Dendritic cell treated with granulocyte-macrophage colony-stimulating factor and Interleukin-4, amounts not matched to agents 40 ng/mL and 50 ng/mL, for 4 days (primary cell): ENCODE data around the gene PKP3.
"Not testable (repeated sequence)": the region's sequence is repeated elsewhere in the genome, so short reads cannot be mapped to it uniquely, and the experiment has no call there.

Source experiments
- H3K27ac Mint-ChIP-seq: one replicate; pipeline ENCODE4 v1.8.0; 2022; ENCODE audit warnings: mild to moderate bottlenecking, mixed read lengths
- H3K27me3 Mint-ChIP-seq: one replicate; pipeline ENCODE4 v1.8.0; 2022; ENCODE audit warnings: mild to moderate bottlenecking, mixed read lengths
- H3K36me3 Mint-ChIP-seq: one replicate; pipeline ENCODE4 v1.8.0; 2022; ENCODE audit warnings: low read depth, mixed read lengths
- H3K4me1 Mint-ChIP-seq: one replicate; pipeline ENCODE4 v1.8.0; 2022; ENCODE audit warnings: low read depth, mixed read lengths
- H3K4me3 Mint-ChIP-seq: one replicate; pipeline ENCODE4 v1.8.0; 2022; ENCODE audit warnings: mild to moderate bottlenecking, moderate library complexity, mixed read lengths
- H3K9me3 Mint-ChIP-seq: one replicate; pipeline ENCODE4 v1.8.0; 2022; ENCODE audit warnings: mixed read lengths
- intact Hi-C: fragments of 100-400 bp; cut with micrococcal nuclease; formaldehyde crosslinking; loops from one replicate; pipeline ENCODE4 v1.15.0; 2022

Gene PKP3

GRCh38 chr11:394034-394857, at the start of gene PKP3:
TSS of gene PKP3 (plus strand) at chr11:394209. CDS start at chr11:394293, 84 bp downstream.
- no peak within 1 kb of the TSS for H3K27ac Mint-ChIP-seq
- intact Hi-C loops: no loop called here
- H3K4me3 Mint-ChIP-seq: no peak within 1 kb of the TSS
- peaks cover 17% of the 10 kb centered on the region for H3K4me1 Mint-ChIP-seq
- peaks cover 10% of the 10 kb centered on the region for H3K9me3 Mint-ChIP-seq
- H3K27me3 Mint-ChIP-seq: peaks cover 28% of the 10 kb centered on the region
- H3K36me3 Mint-ChIP-seq: no peaks in the 10 kb centered on the region

- no peak overlapping the region for H3K4me3 Mint-ChIP-seq
- no peaks in the 10 kb centered on the region for H3K36me3 Mint-ChIP-seq
- no peak overlapping the region for H3K27ac Mint-ChIP-seq
- intact Hi-C loops: no loop called here
- no peaks in the 10 kb centered on the region for H3K9me3 Mint-ChIP-seq
- peaks cover 17% of the 10 kb centered on the region for H3K4me1 Mint-ChIP-seq
- peaks cover 35% of the 10 kb centered on the region for H3K27me3 Mint-ChIP-seq
These were observed 49.0 kb upstream of the PKP3 start for GRCh38 chr11:344836-345578.

GRCh38 chr11:346529-346928, 47.5 kb upstream of the PKP3 start:
- H3K36me3 Mint-ChIP-seq: no peaks in the 10 kb centered on the region
- no peak overlapping the region for H3K27ac Mint-ChIP-seq
- H3K4me3 Mint-ChIP-seq: no peak overlapping the region
- intact Hi-C loops: no loop called here
- H3K4me1 Mint-ChIP-seq: peaks cover 21% of the 10 kb centered on the region
- H3K9me3 Mint-ChIP-seq: no peaks in the 10 kb centered on the region
- peaks cover 44% of the 10 kb centered on the region for H3K27me3 Mint-ChIP-seq

GRCh38 chr11:349270-349954, 44.6 kb upstream of the PKP3 start:
- intact Hi-C loops, H3K4me3 Mint-ChIP-seq, H3K9me3 Mint-ChIP-seq, H3K36me3 Mint-ChIP-seq, H3K27ac Mint-ChIP-seq: not testable (repeated sequence)
- H3K27me3 Mint-ChIP-seq: peaks cover 68% of the 10 kb centered on the region
- peaks cover 36% of the 10 kb centered on the region for H3K4me1 Mint-ChIP-seq

GRCh38 chr11:350033-350722, 43.8 kb upstream of the PKP3 start:
- intact Hi-C loops: loop anchor here (5.0 kb wide), 1 partner anchor 38 kb away; the partner anchor contains the start of gene IFITM1
- not testable (repeated sequence) for H3K4me3 Mint-ChIP-seq, H3K36me3 Mint-ChIP-seq, H3K9me3 Mint-ChIP-seq
- Mint-ChIP-seq H3K4me1 (peaks cover 40% of the 10 kb centered on the region), H3K27me3 (peaks cover 68% of the 10 kb centered on the region), H3K27ac (peak overlapping the region; percentile 45)

GRCh38 chr11:350723-351255, 43.2 kb upstream of the PKP3 start:
- H3K36me3 Mint-ChIP-seq: no peaks in the 10 kb centered on the region
- no peak overlapping the region for H3K4me3 Mint-ChIP-seq
- peaks cover 43% of the 10 kb centered on the region for H3K4me1 Mint-ChIP-seq
- peak overlapping the region; percentile 45 for H3K27ac Mint-ChIP-seq
- no peaks in the 10 kb centered on the region for H3K9me3 Mint-ChIP-seq
- H3K27me3 Mint-ChIP-seq: peaks cover 67% of the 10 kb centered on the region
- intact Hi-C loops: loop anchor here (5.0 kb wide), 1 partner anchor 38 kb away; the partner anchor contains the start of gene IFITM1

GRCh38 chr11:351411-351810, 42.6 kb upstream of the PKP3 start:
- Mint-ChIP-seq H3K36me3 (no peaks in the 10 kb centered on the region), H3K27ac (peak overlapping the region; percentile 45), H3K27me3 (peaks cover 66% of the 10 kb centered on the region), H3K4me1 (peaks cover 43% of the 10 kb centered on the region), H3K9me3 (no peaks in the 10 kb centered on the region), H3K4me3 (no peak overlapping the region)
- intact Hi-C loops: loop anchor here (5.0 kb wide), 1 partner anchor 39 kb away; the partner anchor contains the start of gene IFITM1

- Mint-ChIP-seq H3K27ac (peak overlapping the region; percentile 1), H3K9me3 (no peaks in the 10 kb centered on the region), H3K4me1 (peaks cover 43% of the 10 kb centered on the region), H3K36me3 (no peaks in the 10 kb centered on the region), H3K4me3 (no peak overlapping the region), H3K27me3 (peaks cover 60% of the 10 kb centered on the region)
- intact Hi-C loops: loop anchor here (5.0 kb wide), 1 partner anchor 40 kb away; the partner anchor contains the start of gene IFITM1
These were observed 41.5 kb upstream of the PKP3 start for GRCh38 chr11:352456-353031.

GRCh38 chr11:353179-353873, 40.7 kb upstream of the PKP3 start:
- intact Hi-C loops: loop anchor here (5.0 kb wide), 1 partner anchor 41 kb away; the partner anchor contains the start of gene IFITM1
- peaks cover 56% of the 10 kb centered on the region for H3K27me3 Mint-ChIP-seq
- peak overlapping the region; percentile 1 for H3K27ac Mint-ChIP-seq
- no peaks in the 10 kb centered on the region for H3K36me3 Mint-ChIP-seq
- no peaks in the 10 kb centered on the region for H3K9me3 Mint-ChIP-seq
- peaks cover 43% of the 10 kb centered on the region for H3K4me1 Mint-ChIP-seq
- no peak overlapping the region for H3K4me3 Mint-ChIP-seq

- peak overlapping the region; percentile 25 for H3K4me3 Mint-ChIP-seq
- peaks cover 1% of the 10 kb centered on the region for H3K9me3 Mint-ChIP-seq
- peaks cover 58% of the 10 kb centered on the region for H3K27me3 Mint-ChIP-seq
- H3K4me1 Mint-ChIP-seq: peaks cover 33% of the 10 kb centered on the region
- intact Hi-C loops: loop anchor here (5.0 kb wide), 2 partner anchors 104 to 154 kb away; no protein-coding TSS in a partner anchor
- H3K36me3 Mint-ChIP-seq: no peaks in the 10 kb centered on the region
- H3K27ac Mint-ChIP-seq: no peak overlapping the region
These were observed 38.2 kb upstream of the PKP3 start for GRCh38 chr11:355581-356458.

GRCh38 chr11:356610-357009, 37.4 kb upstream of the PKP3 start:
- no peak overlapping the region for H3K4me3 Mint-ChIP-seq
- no peaks in the 10 kb centered on the region for H3K36me3 Mint-ChIP-seq
- peaks cover 57% of the 10 kb centered on the region for H3K27me3 Mint-ChIP-seq
- H3K27ac Mint-ChIP-seq: no peak overlapping the region
- intact Hi-C loops: loop anchor here (5.0 kb wide), 2 partner anchors 104 to 154 kb away; no protein-coding TSS in a partner anchor
- H3K9me3 Mint-ChIP-seq: peaks cover 9% of the 10 kb centered on the region
- H3K4me1 Mint-ChIP-seq: peaks cover 25% of the 10 kb centered on the region
